Lung (tissue), 12 donors: ENCODE measurements around the gene NDE1. TPM values are rescaled to one million over a fixed set of nuclear protein-coding genes. Genes with fewer than 3 reads are reported as not detected.

Source experiments
- ATAC-seq: fragments of 200-7000 bp; cut with Tn5 transposase; one replicate; pipeline ENCODE4 v1.9.1; 2020; ENCODE audit warnings: moderate number of reproducible peaks; ENCODE audit not compliant: insufficient read depth, low FRiP score
- DNase-seq, 3 donors: peaks; one replicate each; pipeline ENCODE4 v3.0.0-alpha.2; 2013 to 2017
- H3K27ac ChIP-seq, 2 donors: one replicate each; pipeline ENCODE4 v1.5.1; 2013; ENCODE audit warnings: mild to moderate bottlenecking in 2 of 2, moderate library complexity in 2 of 2, control low read depth in 1 of 2, inconsistent platforms in 1 of 2, low read depth in 1 of 2, low read length in 1 of 2
- H3K27me3 ChIP-seq, 3 donors: one replicate each; pipeline ENCODE4 v1.5.1; 2013; ENCODE audit warnings: low read length in 2 of 3; ENCODE audit not compliant: control insufficient read depth in 3 of 3, insufficient read depth in 3 of 3
- H3K36me3 ChIP-seq, 4 donors: one replicate each; pipeline ENCODE4 v1.5.1; 2013; ENCODE audit warnings: low read length in 4 of 4, mild to moderate bottlenecking in 1 of 4, moderate library complexity in 1 of 4; ENCODE audit not compliant: control insufficient read depth in 4 of 4, insufficient read depth in 4 of 4
- H3K4me1 ChIP-seq, 5 donors: one replicate each; pipeline ENCODE4 v1.5.1; 2013; ENCODE audit warnings: low read length in 5 of 5, mild to moderate bottlenecking in 2 of 5, moderate library complexity in 1 of 5; ENCODE audit not compliant: control insufficient read depth in 5 of 5, insufficient read depth in 5 of 5
- H3K4me3 ChIP-seq: one replicate; pipeline ENCODE4 v1.5.1; 2013; ENCODE audit warnings: mild to moderate bottlenecking, control low read depth, moderate library complexity
- H3K9ac ChIP-seq, 2 donors: one replicate each; pipeline ENCODE4 v1.5.1; 2013; ENCODE audit warnings: low read length in 2 of 2, control low read depth in 1 of 2; ENCODE audit not compliant: insufficient read depth in 1 of 2
- H3K9me3 ChIP-seq, 4 donors: one replicate each; pipeline ENCODE4 v1.5.1; 2013; ENCODE audit warnings: low read length in 3 of 4, mild to moderate bottlenecking in 1 of 4, moderate library complexity in 1 of 4; ENCODE audit not compliant: control insufficient read depth in 4 of 4, insufficient read depth in 3 of 4
- WGBS, 2 donors: extraction: QIAGEN DNeasy Blood & Tissue Kit; methylation state at CpG; one replicate each; pipeline ENCODE4 v1.1.7; 2013; 5-methylcytosine and 5-hydroxymethylcytosine counted together
- polyA plus RNA-seq, 2 donors: library from polyadenylated mRNA; stranded (reverse); fragments of 200-250 nt; gene quantifications; one replicate each; pipeline ENCODE4 v1.2.1, GENCODE V29; 2013
- total RNA-seq, 2 donors: library from RNA; depleted of rRNA in 1 of 2; stranded (reverse); fragments of >200 nt in 1 of 2; gene quantifications; one replicate each; pipeline ENCODE4 v1.2.1, GENCODE V29; 2014 to 2021
- TF ChIP-seq, protein P1 (sequence below): IDR thresholded peaks from 2 replicates; pipeline ENCODE4 v1.5.1; 2012; ENCODE audit warnings: mild to moderate bottlenecking; ENCODE audit errors: control extremely low read depth, extremely low read depth
- donor health status: control.
- donor health status: control.
- donor health status: Bipolar disorder and iron deficiency.
- donor health status: healthy.
- donor health status: DM: yes; HTN: yes; CAD: no.

The NDE1 gene
- total and polyA plus RNA-seq, 4 donors = 7.4 to 46.8 (median 22.5) TPM

DNA sequence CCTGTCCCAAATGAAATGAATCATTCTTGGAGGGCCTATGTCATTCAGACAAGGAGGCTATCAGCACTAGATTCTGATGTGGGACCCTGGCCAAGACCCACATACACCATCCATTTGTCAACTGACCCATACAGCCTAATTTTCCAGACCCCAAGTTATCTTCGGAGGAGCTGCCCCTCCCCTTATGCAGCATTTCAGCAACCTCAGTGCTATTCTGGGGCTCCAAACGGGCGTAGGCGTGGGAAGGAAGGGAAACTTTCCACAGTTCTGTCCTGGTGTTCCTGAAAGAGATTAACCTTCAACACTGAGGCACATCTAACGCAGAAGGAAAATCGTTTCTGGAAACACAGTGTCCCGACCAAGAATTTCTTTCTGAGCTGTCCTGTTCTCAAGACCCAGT is 120.1 kb downstream of the NDE1 start:
- no peak for DNase-seq
- Histone ChIP-seq H3K4me3 (no peak overlapping the region), H3K27me3 (no peaks in the 10 kb centered on the region), H3K27ac (no peak overlapping the region), H3K36me3 (no peaks in the 10 kb centered on the region), H3K9me3 (peaks cover 0 to 2% (median 0%) of the 10 kb centered on the region in 4 donors), H3K4me1 (peaks cover 0 to 4% (median 2%) of the 10 kb centered on the region in 5 donors), H3K9ac (no peak overlapping the region)
- TF ChIP-seq, protein P1, sequence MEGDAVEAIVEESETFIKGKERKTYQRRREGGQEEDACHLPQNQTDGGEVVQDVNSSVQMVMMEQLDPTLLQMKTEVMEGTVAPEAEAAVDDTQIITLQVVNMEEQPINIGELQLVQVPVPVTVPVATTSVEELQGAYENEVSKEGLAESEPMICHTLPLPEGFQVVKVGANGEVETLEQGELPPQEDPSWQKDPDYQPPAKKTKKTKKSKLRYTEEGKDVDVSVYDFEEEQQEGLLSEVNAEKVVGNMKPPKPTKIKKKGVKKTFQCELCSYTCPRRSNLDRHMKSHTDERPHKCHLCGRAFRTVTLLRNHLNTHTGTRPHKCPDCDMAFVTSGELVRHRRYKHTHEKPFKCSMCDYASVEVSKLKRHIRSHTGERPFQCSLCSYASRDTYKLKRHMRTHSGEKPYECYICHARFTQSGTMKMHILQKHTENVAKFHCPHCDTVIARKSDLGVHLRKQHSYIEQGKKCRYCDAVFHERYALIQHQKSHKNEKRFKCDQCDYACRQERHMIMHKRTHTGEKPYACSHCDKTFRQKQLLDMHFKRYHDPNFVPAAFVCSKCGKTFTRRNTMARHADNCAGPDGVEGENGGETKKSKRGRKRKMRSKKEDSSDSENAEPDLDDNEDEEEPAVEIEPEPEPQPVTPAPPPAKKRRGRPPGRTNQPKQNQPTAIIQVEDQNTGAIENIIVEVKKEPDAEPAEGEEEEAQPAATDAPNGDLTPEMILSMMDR = no peak
- ATAC-seq = no peak
- 56 to 79% methylated on average over 7 of the region's 7 CpGs for WGBS, 2 donors

DNA sequence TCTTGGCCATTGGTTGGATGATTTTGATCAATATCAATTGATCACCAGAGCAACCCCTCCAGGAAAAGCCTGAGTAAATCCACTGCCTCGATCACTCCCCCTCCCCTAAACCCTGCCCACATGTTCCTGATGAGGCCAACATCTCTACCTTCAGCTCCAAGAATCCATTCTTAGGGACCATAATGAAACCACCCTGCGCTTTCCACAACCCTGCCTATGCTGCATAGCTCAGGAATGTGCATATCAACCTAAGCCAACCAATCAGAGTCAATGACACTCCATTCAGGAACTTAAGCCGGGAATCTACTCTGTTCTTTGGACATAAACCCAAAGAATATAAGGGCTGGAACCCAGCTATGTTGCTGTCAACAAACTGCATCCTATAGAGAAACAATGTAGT is 120.5 kb downstream of the NDE1 start:
- no peaks in the 10 kb centered on the region for H3K36me3 ChIP-seq
- no peak overlapping the region for H3K9ac ChIP-seq
- DNase-seq (no peak), ATAC-seq (no peak)
- TF ChIP-seq, protein P1 = no peak
- WGBS, 2 donors = 70 to 81% methylated on average over 3 of the region's 3 CpGs
- H3K9me3 ChIP-seq = peaks cover 0 to 2% (median 0%) of the 10 kb centered on the region in 4 donors
- H3K27ac ChIP-seq = no peak overlapping the region
- H3K4me3 ChIP-seq = no peak overlapping the region
- H3K4me1 ChIP-seq = peaks cover 0 to 2% (median under 1%) of the 10 kb centered on the region in 5 donors
- H3K27me3 ChIP-seq = no peaks in the 10 kb centered on the region

DNA sequence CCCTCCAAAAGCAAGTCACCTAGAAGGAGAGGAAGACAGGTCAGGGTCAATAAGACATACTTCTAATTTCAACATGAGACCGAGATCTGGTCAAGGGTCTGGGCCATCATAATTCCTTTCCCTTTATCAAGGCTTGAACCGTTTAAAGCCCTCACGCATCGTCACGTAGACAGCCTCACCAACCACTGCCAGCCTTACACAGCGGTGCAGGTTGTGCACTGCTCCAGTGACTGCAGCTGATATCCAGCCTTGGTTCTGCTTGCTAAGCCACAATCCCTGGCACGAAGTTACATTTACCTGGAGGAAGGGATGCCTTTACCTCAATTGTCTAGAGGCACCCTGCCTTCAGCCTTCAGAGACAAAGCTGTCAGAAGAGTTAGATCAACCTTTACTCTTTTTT is 121.6 kb downstream of the NDE1 start:
- Histone ChIP-seq H3K9ac (no peak overlapping the region), H3K36me3 (no peaks in the 10 kb centered on the region), H3K4me1 (peaks cover 0 to 2% (median 0%) of the 10 kb centered on the region in 5 donors), H3K4me3 (no peak overlapping the region), H3K27me3 (no peaks in the 10 kb centered on the region), H3K9me3 (peaks cover 0 to 2% (median 0%) of the 10 kb centered on the region in 4 donors), H3K27ac (no peak overlapping the region)
- ATAC-seq (no peak), DNase-seq (no peak)
- 92 to 97% methylated on average over 7 of the region's 7 CpGs for WGBS, 2 donors
- TF ChIP-seq, protein P1 = no peak
